Stimulated activated CD4-positive, alpha-beta T cell treated with anti-CD3 and anti-CD28 coated beads, Interleukin-12 subunit alpha, Interleukin-12 subunit beta, amount 100 ng/mL, for 24 hours (primary cell): ENCODE data around the gene APC2.
"Not testable (repeated sequence)": the region's sequence is repeated elsewhere in the genome, so short reads cannot be mapped to it uniquely, and the experiment has no call there.

Experiments used
- DNase-seq, 2 experiments: peaks; one replicate each; pipeline ENCODE4 v3.0.0-alpha.2; 2020; ENCODE audit warnings: low read depth in 2 of 2

APC2 gene

DNA sequence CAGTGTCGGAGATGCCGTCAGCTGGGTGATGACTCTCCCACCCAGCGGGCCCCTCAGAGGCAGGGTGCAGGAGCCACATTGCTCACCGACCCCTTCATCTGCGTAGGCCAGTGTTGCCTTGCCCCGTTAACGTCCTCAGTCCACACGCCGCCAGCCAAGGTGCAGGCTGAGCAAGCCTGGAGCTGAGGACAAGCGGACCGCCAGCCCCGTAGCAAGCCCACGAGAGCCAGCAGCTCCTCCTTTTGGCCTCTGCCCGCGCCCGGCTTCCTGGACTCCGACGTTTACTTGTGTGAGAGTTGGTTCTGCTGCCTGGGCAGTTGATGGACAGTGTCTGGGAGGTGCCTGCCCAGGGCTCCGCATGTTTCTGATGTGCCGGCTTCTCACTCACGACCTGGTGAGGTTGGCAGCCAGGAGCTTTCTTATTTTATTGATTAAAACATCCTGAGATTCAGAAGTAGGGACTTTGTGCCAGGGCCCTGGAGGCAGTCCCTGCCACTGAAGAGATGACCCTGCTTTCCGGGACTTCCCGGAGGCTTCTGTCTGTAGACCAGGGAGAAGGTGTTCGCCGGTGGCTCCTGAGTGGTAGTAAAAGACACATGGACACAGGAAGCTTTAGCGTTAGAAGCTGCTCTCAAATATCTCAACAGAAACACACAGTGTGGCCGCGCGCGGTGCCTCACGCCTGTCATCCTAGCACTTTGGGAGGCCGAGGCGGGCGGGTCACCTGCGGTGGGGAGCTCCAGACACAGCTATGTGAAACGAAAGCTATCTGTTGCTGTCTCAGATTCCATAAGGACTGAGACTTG lies 36.7 kb upstream of the APC2 start:
- DNase-seq, result no peak

DNA sequence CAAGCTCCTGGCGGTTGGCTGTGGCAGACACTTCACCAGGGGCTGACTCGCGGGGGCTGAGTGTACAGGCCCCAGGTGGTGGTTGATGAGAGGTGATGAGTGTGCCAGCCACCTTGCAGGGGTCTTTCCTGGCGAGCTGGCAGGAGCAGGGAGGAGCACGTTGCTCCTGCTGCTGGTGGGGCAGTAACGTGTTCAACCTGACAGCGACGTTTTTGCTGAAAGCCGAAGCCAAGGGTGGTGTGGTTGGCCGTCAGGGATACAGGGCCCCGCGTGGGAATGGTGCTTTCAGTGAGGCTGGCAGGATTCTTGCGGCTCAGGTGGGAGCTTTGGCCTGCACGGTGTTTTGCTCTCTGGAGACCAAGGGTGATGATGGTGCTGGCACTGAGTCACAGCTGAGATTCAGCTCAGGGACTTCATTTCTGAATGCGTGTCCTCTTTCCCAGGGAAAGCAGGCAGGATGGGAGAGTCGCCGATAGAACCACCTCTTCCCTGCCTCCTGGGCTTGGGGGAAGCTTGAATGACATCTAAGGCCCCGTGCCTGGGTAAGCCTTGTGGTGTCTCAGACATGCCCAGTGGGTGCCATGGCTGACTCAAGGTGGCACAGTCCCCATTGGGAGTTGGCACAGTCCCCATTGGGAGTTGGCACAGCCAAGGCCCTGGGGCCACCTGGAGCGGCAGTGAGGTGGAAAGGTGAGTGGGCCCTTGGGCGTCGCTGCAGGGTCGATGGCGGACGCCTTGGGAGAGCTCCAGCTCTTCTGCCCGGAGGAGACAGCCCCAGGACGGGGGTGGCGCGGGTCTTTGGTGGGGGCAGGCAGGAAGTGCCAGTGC lies 33.7 kb upstream of the APC2 start:
- DNase-seq, result no peak

DNA sequence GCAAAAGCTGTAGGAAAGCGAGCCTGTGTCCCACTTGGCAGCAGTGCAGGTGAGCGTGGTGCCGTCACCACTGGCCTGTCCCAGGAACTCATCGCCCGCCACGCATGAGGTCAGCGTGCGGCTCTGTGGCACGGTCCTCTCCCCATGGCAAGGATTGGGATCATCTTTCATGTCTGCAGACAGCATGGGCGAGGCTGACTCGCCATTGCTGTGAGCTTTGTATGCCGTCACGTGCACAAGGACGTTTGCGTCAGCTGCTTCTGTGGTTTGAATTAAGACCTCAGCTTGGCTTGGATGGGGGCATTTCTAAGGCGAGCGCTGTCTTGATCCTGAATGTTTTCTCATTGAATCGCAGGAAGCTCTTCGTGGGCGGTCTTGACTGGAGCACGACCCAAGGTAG lies 32.8 kb upstream of the APC2 start:
- DNase-seq, result no peak

GRCh38 chr19:1417681-1418495 lies 32.0 kb upstream of the APC2 start:
- no peak for DNase-seq

GRCh38 chr19:1418496-1418775 lies 31.5 kb upstream of the APC2 start:
- DNase-seq, result no peak

DNA sequence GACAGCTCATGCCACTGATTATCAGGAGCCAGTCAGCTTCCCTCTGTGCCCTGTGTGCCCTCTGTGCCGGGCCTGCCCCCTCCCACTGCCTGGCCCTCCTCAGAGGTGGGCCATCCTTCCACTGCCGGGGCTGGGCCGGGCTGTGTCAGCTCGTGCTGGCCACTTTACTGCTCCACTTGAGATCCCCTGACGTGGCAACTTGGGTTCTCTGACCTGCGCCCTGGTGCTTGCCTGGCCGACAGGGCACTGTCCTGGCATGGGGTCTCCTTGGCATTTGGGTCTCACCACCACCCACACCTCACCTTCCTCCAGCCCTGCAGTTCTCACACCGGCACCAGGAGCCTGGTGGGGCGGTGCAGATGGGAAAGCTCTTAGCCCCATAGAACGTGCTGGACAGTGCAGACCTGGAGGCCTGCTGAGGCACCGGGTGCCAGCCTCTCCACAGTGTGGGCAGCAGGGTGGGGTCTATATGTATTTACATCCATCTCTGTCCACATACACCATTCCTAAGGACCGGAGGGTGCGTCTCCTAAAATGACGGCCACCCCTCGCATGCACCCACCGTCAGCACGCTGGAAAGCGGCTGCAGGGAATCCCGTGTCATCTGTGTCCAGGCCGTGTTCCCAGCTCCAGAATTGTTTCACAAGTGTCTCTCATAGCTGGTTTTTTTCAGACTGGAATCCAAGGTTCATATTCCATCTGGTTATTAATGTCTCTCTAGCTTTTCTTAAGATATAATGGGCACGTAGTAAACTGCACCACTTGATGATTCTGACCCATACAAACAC lies 30.8 kb upstream of the APC2 start:
- no peak for DNase-seq

GRCh38 chr19:1420085-1420484 lies 29.8 kb upstream of the APC2 start:
- not testable (repeated sequence) for DNase-seq

DNA sequence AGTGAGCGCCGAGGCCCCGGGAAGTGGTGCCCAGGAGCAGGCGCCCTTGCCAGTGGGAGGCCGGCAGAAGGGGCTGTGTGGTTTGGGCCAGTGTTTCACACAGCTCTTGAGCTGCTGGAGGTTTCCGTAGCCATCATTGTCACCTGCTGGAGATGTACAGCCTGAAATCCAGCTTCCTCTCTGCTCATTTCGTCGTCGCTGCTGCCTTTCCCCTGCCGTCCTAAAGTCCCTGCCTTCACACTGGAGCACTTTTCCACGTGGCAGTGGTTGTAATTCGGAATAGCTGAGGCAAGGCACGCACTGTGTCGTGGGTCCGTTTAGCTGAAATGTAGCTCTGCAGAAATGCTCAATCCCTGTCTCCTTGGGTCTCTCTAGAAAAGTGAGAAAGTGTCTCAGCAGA lies 29.3 kb upstream of the APC2 start:
- no peak for DNase-seq

DNA sequence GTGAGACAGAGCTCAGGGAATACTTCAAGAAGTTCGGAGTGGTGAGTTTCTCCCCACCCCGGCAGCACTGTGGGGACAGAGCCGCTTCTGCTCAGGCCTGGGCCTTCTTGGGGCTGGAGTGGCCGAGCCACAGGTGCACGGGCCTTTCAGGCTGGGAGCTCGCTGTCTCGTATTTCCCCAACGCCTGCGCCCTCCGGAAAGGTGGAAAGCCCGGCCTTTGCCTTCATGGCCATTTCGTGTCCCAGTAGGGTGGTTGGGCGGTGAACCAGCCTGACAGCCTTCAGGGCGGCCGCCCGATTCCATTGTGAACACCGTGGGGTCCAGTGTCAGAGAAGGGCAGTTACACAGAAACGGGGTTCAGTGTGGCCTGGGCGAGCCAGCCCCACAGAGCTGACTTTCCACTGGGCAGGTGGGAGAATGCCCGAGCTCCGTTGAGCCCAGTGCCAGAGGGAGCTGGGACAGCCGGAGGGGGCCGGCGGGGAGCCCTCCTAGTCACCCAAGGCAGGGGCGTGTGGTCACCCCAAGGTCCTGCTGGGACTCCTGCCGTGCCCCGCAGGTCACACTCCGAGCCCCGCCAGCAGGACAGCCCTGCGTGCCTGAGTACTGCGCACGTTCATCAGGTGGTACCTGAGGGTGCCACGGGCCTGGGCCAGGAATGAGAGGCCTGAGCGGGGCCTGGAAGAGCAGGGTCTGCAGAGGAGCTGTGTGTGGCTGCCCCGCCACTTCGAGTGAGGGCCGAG lies 28.5 kb upstream of the APC2 start:
- no peak for DNase-seq

DNA sequence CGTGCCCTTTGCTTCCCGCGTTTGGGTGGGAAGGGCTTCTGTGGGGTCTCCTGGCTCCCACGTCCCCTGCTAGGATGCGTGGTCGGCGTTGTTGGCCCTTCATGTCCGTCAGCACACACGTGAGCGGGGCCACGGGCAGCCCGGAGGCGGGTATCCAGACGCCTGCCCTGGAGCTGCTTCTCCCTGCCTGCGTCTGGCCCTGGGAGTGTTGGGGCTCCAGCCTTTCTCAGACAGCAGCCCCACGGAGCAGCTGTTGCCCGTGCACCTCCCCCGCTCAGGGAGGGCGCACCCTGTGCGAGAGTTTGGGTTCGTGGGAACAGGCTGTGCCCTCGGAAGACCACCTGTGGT lies 28.0 kb upstream of the APC2 start:
- DNase-seq, result no peak

DNA sequence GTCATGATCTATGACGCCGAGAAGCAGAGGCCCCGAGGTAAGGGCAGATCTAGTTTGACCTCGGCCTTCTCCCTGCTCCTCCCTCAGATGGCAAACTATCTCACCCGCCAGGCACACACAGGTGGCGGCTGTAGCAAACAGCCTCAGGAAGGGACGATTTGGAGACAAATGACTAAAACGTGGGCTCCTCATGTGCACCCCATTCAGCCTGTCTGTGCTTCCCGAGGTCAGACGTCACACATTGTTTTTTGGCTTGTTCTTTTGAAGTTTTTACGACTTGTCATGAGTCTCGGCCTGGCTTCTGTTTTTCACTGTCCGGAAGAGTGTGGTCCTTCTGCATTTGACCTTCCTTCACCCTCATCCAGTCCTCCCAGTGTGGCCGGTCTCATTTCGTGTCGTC lies 27.6 kb upstream of the APC2 start:
- no peak for DNase-seq

DNA sequence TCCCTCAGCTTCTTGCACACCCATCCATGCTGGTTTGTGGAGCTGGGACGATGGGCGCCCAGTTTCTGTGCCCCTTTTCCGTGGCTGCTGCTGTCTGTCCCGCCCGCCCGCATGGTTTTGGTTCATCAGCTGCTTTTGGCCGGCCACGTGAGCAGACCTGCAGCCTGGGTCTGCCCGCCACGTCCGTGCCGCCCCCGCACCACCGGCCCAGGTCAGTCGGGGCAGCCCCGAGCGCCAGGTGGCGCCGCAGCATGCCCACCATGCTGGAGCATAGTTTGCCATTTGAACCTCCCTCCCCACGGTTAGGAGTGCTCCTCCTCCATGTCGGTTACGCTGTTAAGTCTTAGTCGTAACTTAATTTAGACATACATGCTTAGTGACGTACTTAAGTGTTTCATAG lies 27.0 kb upstream of the APC2 start:
- DNase-seq, result no peak

GRCh38 chr19:1423436-1424191 lies 26.3 kb upstream of the APC2 start:
- DNase-seq, result no peak

DNA sequence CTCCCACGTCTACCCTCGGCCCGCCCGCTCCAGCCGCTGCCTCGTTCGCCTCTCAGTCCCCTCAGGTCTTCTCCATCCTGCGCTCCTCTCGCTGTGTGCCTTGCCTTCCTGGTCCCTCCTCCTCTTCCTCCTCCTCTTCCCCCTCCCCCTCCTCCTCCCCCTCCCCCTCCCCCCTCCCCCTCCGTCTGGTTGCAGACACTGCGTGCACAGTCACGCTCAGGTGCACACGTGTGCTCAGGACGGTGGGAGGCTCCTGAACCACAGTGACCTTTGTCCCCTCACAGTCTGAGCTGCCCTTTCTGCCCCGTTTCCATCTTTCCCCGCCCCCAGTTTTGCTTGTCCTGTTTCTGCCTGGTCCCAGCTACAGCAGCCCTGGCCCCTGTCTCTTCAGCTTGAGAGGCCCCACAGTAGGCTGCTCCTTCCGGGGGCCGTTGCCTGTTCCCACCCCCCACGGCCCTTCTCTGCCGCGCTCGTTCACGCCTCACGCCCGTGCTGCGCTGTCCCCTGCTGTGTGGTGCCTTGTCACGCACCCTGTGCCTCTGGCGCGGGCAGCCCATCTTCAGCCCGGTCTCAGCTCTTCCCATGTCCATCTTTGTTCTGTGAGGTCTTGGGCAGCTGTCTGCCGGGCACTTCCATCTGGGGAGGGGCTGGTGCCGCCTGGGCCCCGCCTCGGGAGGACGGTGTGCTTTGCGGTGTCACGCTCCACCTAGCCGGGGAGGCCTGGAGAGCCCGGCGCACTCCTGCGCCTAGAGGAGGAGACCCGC lies 25.5 kb upstream of the APC2 start:
- no peak for DNase-seq

DNA sequence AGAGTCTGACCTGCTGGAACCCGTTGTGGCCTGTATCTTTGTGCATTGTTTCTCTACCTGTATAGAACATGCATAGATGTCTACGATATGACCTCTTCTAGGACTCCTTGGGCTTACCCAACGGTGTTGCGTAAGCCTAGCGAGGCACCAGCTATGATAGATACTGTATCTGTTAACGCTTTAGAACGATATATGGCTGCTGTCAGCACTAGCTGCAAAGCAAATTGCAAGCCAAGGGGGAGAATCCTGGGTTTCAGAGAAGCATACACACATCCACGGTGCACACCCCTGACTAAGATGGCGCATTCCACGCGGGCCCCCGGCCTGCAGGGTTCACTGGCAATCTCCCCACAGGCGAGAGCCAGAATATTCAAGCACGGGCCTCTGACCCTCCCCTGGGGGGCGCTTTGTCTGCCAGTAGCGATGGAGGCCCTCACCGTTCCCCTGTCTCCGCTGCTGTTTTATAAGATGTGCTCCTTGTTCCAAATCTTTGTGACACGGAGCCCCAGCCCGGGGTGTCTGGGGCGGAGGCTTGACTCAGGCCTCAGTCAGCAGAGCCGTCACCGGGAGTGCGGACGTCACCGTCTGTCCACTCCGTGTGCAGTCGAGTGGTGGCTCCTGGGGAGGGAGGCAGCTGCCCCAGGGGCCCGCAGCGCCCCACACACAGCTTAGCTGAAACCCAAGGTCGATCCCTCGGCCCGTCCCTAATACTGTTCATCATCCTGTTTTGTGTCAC lies 24.7 kb upstream of the APC2 start:
- no peak for DNase-seq

- DNase-seq, result no peak
Measured at GRCh38 chr19:1425902-1426301, 24.0 kb upstream of the APC2 start.

DNA sequence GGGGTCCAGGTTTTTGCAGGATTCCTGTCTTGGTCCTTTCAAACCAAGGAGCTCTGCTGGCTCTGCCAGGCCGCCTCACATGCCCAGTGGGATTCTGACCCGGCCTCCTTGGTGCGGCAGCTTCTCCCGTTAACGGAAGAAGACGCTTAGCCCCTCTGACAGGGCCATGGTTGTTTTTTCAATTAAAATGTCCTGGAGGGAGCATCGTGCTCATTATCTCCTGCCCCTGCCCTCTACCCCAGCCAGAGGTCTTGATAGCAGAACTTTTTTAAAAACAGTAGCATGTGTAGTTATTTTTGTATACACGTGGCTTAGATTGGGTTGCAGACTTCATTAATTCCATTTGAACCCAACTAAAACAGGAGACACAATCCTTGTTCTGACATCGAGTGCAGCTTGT lies 23.2 kb upstream of the APC2 start:
- no peak for DNase-seq

GRCh38 chr19:1427221-1427920 lies 22.6 kb upstream of the APC2 start:
- no peak for DNase-seq
